Stimulated activated CD4-positive, alpha-beta T cell treated with anti-CD3 and anti-CD28 coated beads, TNF-alpha, amount 100 ng/mL, for 1 hour (primary cell): ENCODE results near the gene CAMKK1.
A peak's percentile ranks its signal among the peaks of the same experiment; 100 is the strongest.

Experiments used
- DNase-seq, 3 donors: peaks; one replicate each; pipeline ENCODE4 v3.0.0-alpha.2; 2020; ENCODE audit warnings: low read depth in 3 of 3, low spot score in 1 of 3

Gene CAMKK1

GRCh38 chr17:3893003-3893719, at the start of gene CAMKK1:
TSS of gene CAMKK1 (minus strand) at chr17:3893053. CDS start at chr17:3885687, 7,366 bp downstream.
- DNase-seq, result peak; percentile 62 to 79 (median 74)

- no peak for DNase-seq
These were observed 48.3 kb upstream of the CAMKK1 start for GRCh38 chr17:3940965-3941698.

- DNase-seq, result no peak
These were observed 44.5 kb upstream of the CAMKK1 start for GRCh38 chr17:3937359-3937758.

- DNase-seq, result no peak
These were observed 43.0 kb upstream of the CAMKK1 start for GRCh38 chr17:3935825-3936355.

GRCh38 chr17:3935140-3935542, 42.3 kb upstream of the CAMKK1 start:
- no peak for DNase-seq

- DNase-seq, result no peak
These were observed 36.9 kb upstream of the CAMKK1 start for GRCh38 chr17:3929764-3930163.

GRCh38 chr17:3929181-3929580, 36.3 kb upstream of the CAMKK1 start:
- no peak for DNase-seq

- no peak for DNase-seq
These were observed 35.6 kb upstream of the CAMKK1 start for GRCh38 chr17:3928406-3928805.

GRCh38 chr17:3927628-3928340, 34.9 kb upstream of the CAMKK1 start:
- no peak for DNase-seq

GRCh38 chr17:3926860-3927627, 34.2 kb upstream of the CAMKK1 start:
- DNase-seq, result no peak

GRCh38 chr17:3925684-3926485, 33.0 kb upstream of the CAMKK1 start:
- DNase-seq, result no peak

GRCh38 chr17:3924512-3925350, 31.9 kb upstream of the CAMKK1 start:
- no peak for DNase-seq

GRCh38 chr17:3923466-3924190, 30.8 kb upstream of the CAMKK1 start:
- DNase-seq, result no peak

GRCh38 chr17:3922765-3923164, 29.9 kb upstream of the CAMKK1 start:
- no peak for DNase-seq

- DNase-seq, result no peak
These were observed 28.9 kb upstream of the CAMKK1 start for GRCh38 chr17:3921502-3922319.

GRCh38 chr17:3921006-3921405, 28.2 kb upstream of the CAMKK1 start:
- no peak for DNase-seq

- no peak for DNase-seq
These were observed 26.3 kb upstream of the CAMKK1 start for GRCh38 chr17:3919123-3919624.
